Umbilical cord (tissue), 2 donors: ENCODE measurements around the gene SLC9A5. TPM values are rescaled to one million over a fixed set of nuclear protein-coding genes. Genes with fewer than 3 reads are reported as not detected.

ENCODE experiments used
- DNase-seq: peaks from one replicate; pipeline ENCODE4 v3.0.0-alpha.2; 2015; ENCODE audit warnings: low spot score
- total RNA-seq: library from RNA; depleted of rRNA; stranded (reverse); fragments of >200 nt; gene quantifications from one replicate; pipeline ENCODE4 v1.2.3, GENCODE V29; 2014; ENCODE audit warnings: low replicate concordance; ENCODE audit not compliant: insufficient read depth

SLC9A5 gene
- total RNA-seq, 1 donor from 2014 or later, result 1.2 TPM

DNA sequence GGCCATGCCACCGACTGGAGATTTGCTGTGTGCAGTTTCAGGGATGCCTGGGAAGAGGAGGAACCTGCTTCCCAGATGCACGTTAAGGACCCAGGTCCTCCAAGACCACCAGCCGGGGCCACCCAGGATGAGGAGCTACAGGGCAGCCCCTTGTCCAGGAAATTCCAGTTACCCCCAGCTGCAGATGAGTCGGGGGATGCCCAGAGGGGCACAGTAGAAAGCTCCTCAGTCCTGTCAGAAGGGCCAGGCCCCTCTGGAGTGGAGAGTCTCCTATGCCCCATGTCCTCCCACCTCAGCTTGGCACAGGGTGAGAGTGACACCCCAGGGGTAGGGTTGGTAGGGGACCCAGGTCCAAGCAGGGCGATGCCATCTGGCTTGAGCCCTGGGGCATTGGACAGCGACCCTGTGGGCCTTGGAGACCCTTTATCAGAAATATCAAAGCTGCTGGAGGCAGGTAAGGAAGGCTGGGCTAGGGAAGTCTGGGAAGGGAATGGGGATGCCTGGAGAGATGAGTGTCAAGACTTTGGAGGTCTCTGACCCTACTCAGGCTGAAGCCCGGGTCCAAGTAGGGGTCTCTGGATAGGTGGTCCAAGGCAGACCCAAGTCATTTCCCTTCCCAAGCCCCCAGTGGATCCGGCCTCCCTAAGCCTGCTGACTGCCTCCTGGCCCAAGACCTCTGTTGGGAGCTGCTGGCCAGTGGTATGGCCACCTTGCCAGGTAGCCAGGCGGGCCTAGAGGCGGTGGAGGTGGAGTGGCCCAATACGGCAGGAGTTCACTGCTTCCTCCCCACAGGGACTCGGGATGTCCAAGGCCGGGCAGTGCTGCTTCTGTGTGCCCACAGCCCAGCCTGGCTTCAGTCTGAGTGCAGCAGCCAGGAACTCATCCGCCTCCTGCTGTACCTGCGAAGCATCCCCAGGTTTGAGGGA is 31.6 kb downstream of the SLC9A5 start:
- no peak for DNase-seq

DNA sequence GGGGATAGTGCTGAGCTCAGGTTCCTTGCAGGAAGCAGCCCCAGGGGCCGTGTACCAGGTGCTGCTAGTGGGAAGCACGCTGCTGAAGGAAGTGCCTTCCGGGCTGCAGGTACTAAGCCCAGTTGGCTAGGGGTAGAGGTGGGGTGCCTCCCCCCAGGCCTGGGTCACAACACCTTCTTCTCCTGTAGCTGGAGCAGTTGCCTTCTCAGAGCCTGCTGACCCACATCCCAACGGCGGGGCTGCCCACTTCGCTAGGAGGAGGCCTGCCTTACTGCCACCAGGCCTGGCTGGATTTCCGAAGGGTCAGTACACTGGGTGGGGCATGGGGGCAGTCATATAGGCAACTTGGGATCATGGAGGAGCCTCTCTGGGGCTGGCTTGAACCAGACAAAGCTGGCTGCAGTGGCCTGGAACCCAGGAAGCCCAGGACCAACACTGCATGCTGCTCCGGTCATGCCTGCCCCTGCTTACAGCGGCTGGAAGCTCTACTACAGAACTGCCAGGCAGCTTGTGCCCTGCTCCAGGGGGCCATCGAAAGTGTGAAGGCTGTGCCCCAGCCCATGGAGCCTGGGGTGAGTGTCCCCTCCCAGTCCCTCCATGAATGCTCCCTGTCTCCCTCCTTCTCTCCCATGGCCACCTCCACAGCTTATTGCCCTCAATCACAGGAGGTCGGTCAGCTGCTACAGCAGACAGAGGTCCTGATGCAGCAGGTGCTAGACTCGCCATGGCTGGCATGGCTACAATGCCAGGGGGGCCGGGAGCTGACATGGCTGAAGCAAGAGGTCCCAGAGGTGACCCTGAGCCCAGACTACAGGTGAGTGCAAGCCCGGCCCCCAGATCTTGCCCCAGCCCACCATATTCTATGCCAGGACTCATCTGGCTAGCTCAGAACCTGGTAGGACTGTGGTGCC is 33.0 kb downstream of the SLC9A5 start:
- no peak for DNase-seq

DNA sequence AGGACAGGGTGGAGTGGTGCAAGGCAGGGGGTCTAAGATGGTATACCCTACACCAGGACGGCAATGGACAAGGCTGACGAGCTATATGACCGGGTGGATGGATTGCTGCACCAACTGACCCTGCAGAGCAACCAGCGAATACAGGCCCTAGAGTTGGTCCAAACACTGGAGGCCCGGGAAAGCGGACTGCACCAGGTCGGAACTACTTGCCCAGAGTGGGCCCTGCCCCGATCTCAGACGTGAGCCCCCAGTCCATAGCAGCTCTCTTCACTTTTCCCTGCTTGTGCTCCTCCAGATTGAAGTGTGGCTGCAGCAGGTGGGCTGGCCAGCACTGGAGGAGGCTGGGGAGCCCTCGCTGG is 33.6 kb downstream of the SLC9A5 start:
- no peak for DNase-seq

DNA sequence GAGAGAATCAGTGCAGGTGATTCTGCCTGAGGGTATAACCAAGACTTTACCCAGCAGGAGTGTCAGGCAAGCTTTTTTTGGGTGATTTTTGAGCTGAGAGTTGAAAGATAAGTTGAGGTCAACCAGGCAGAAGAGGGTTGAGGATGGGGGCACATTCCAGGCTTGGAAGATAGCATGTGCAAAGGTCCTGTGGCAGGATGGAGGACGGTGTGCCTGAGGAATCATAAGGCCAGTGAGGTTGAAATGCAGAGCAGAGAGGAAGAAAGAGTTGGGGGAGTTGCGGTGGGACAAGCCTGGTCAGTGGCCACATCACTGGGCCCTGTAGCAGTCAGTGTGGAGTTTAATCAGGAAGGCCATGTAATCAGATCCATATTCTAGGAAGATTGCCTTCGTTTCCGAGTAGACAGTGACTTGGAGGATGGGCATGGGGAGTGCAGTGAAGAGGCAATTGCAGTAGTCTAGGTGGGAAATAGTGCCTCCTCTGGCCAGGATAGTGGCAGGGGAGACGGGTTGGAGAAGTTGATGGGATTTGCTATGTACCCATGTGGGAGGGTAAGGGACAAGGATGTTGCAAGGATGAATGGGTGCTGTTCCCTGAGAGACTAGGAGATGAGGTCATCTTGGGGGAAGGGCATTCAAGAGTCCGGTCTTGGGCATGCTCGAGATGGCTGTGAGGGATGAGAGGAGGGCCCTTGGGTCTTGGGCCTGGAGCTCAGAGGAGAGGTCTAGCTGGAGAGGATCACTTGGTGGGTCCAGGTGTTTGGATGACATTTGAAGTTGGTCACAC is 34.5 kb downstream of the SLC9A5 start:
- no peak for DNase-seq

DNA sequence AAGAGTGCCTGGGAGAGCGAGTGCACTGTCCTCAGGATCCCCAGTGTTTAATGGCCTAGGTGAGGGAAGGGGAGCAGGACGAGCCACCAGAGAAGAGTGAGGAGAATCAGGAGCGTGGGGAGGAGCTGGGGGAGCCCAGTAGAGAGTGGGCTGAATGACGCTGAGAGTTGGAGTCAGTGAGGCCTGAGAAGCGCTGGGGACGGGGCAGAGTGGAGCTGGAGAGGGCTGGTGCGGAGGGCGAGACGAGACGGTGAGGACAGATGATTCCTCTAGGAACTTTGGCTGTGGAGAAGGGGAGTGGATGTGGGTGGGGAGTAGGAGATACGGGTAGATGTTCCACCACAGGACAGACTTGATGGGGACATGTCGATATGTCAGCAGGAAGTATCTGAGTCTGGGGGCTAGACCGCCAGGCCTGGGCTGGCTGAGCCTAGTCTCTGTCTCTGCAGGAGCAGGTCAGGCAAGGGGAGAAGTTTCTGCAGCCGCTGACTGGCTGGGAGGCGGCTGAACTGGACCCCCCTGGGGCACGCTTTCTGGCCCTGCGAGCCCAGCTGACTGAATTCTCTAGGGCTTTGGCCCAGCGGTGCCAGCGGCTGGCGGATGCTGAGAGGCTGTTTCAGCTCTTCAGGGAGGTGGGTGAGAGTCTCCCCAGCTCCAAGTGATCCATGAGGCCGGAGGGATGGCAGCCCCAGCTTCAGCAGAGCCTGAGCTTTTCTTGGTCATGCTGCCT is 35.2 kb downstream of the SLC9A5 start:
- DNase-seq, result no peak

DNA sequence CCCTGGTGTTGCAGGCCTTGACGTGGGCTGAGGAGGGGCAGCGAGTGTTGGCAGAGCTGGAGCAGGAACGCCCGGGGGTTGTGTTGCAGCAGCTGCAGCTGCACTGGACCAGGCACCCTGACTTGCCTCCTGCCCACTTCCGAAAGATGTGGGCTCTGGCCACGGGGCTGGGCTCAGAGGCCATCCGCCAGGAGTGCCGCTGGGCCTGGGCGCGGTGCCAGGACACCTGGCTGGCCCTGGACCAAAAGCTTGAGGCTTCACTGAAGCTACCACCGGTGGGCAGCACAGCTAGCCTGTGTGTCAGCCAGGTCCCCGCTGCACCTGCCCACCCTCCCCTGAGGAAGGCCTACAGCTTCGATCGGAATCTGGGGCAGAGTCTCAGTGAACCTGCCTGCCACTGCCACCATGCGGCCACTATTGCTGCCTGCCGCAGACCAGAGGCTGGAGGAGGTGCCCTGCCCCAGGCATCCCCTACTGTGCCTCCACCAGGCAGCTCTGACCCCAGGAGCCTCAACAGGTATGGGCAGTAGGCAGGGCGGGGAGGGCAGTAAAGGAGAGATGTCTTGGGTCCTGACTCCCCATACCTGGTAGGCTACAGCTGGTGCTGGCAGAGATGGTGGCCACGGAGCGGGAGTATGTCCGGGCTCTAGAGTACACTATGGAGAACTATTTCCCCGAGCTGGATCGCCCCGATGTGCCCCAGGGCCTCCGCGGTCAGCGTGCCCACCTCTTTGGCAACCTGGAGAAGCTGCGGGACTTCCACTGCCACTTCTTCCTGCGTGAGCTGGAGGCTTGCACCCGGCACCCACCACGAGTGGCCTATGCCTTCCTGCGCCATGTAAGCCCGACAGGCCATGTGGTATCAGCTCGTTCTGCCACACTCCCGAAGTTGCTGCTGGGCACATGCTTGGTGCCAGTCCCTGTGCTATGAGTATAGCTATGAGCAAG is 36.2 kb downstream of the SLC9A5 start:
- no peak for DNase-seq

DNA sequence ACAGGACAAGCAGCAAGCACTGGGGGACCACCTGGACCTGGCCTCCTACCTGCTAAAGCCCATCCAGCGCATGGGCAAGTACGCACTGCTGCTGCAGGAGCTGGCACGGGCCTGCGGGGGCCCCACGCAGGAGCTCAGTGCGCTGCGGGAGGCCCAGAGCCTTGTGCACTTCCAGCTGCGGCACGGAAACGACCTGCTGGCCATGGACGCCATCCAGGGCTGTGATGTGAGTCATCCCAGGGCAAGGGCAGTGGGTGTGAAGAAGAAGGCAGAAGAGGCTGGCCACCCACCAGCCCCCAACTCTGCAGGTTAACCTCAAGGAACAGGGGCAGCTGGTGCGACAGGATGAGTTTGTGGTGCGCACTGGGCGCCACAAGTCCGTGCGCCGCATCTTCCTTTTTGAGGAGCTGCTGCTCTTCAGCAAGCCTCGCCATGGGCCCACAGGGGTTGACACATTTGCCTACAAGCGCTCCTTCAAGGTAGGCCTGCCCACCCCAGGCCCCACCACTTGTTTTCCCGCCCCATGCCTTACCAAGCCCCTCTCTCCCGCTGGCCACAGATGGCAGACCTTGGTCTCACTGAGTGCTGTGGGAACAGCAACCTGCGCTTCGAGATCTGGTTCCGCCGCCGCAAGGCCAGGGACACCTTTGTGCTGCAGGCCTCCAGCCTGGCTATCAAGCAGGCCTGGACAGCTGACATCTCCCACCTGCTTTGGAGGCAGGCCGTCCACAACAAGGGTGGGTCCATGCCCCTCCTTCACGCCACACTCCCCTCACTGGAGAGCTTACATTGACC is 37.9 kb downstream of the SLC9A5 start:
- DNase-seq, result no peak

DNA sequence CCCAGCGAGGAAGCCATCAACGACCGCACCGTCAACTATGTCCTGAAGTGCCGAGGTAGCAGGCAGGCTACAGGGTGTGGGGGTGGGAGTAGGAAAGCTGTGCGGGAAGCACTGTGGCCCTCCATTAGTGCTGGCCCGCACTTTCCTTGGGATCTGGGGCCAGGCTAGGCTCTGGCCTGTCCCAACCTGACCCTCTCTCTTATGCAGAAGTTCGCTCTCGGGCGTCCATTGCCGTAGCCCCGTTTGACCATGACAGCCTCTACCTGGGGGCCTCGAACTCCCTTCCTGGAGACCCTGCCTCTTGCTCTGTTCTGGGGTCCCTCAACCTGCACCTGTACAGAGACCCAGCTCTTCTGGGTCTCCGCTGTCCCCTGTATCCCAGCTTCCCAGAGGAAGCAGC is 39.2 kb downstream of the SLC9A5 start:
- no peak for DNase-seq

DNA sequence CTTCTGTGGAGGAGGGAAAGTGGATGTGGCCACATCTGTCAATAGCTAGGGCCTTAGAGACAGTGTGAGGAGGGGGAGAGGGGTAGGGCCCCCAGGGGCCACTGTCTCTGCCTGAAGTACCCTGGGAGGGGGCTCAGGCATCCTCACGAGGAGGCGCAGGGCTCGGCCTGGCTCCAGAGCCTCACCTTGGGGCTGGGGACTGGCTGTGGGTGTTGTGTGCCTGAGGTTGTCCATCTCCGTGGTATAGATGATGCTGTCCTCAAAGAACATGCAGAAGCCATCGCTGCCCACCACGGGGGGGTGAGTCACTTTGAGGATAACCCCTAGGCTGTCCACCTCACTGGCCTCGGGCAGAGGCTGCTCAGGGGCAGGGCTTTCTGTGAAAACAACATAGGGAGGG is 42.7 kb downstream of the SLC9A5 start:
- no peak for DNase-seq

DNA sequence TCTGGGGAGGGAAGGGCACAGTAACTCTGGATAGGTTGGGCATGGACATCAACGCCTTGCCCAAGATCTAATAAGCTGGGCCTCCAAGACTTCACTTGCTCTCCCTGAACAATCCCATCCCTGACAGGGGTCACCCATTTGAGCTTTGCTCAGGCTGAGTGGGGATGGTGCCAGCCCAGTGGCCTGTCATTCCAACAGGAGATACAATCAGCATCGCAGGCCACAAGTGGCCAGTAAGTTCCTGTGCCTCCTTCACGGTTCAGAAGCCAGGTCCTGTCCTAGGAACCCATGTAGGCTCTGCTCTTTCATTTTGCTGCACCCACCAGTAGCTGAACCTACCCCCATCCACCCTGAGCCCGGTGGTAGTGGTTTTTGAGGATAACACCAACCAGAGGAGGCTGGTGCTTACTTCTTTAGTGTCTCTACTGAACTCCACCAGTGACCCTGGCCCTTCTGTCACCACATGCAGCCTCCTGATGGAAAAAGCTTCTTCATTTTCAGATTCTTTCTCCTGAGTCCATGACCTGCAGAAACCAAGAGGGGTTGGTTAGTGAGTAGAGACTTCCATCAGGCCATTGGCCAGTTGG is 45.5 kb downstream of the SLC9A5 start:
- DNase-seq, result no peak

DNA sequence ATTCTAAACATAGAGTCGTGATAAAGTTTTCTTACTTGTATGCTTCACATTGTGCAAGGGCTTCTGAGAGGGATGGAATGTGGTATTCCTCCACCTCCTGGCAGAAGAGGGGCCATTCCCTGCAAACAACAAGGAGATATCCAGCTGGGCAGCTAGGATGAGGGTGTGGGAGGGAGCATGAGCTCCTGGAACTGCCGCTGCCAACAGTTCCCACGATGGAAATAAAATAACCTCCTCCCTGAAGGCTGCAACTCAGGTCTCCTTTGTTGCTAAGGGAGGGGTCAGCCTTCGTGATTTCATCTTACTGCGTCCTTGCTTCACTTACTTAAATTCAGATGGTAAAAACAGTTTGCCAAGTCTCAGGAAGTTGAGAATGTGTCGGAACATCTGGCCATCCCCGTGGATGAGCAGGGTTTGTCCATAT is 46.2 kb downstream of the SLC9A5 start:
- DNase-seq, result peak; percentile 55

DNA sequence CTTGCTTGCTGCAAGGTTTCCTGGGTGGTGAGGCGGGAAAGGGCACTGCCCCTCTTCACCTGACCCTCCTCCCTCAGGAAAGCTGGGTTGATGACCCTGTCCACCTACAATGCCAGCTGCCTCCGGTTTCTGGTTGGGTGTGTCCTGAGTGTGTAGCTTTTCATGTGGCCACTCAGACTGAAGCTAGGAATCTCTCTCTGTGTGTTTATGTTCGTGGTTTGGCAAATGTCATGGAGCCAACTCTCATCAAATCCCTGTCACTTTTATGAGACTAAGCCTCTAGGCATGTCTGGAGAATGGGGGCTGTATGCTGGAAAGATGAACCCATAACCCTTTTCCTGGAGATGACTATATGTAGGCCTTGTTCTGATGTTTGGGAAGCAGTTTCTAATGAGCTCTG is 47.6 kb downstream of the SLC9A5 start:
- DNase-seq, result peak; percentile 24

DNA sequence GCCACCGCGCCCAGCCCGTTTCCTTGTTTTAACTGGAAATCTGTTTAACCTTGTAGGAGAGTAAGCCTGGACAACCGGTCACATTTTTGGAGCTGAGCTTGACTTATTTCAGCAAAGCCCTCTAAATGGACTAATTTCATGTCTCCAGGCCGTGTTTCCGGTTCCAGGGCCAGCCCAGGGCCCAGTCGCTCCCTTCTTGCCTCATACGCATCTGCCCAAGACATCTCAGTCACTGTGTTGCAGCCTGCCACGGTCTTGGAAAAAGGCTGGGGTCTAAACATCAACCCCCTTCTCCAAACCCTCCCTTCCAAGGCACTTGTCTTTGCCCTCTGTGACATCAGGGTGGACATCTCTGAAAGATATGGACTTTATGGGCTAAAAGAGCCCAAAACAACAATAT is 49.5 kb downstream of the SLC9A5 start:
- no peak for DNase-seq

DNA sequence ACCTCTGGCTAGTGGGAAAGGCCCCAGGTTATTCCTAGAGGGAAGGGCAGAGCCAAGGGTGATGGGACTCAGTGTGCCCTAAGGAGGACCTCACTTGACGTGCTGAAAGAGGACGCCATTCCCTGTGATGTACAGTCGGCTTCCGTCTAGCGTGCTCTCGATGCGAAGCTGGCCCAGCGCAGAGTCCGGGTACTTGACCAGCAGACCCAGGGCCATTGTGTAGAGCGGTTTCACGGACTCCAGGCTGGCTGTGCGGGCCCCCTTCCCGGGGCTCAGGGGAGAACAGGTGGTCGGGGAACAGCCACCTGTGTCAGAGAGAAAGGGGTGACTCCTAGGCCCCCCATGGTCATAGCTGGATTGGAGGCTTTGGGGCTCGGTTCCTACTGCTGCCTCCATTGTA is 50.5 kb downstream of the SLC9A5 start:
- DNase-seq, result no peak

DNA sequence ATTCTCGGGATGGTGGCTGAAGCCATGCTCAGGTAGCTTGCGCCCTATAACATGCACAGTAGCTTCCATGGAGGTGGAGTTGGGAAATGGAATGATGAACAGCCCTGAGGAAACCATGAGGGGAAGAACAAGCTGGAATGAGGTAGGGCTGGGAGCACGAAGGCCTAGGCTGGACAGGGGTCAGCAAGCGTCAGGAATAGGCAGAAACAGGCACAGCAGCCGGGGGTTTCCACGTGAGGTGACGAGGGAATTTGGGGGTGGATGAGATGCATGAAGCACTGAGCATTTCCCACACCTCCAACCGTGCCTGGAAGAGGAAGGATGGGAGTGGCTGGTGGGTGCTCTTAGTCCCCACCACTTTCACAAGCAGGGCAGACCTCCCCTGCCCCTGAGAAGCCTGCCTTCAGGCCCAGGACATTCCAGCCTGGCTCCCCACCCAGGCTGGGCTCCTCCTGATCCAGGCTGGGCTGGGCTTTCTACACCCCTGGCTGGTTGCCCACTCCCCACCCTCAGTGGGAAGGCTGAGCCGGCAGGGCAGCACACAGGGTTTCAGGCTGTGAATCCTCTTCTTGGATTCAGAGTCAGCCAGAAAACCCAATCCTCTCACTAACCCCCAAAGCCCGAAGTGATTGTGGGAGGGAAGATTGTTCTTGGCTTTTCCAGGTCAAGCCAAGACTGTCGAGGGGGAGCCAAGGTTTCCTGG is 52.5 kb downstream of the SLC9A5 start:
- DNase-seq, result peak; percentile 93

DNA sequence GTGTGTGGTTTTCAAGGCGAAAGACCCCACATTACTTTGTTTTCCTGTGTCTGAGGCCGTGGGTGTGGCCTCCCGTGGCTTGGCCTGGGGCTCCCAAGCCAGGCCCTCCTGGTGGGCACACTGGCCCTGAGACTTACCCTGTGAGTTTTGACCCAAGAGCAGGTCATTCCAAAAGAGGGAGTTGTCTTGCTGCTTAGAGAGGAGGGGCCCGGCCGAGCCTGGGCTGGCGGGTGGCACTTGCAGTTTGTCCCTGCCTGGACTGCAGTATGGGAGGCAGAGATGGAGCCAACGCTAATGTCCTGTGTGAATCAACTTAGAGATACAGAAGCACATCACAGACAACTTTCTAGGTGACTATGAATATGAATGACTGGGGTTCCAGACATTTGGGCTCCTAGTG is 53.3 kb downstream of the SLC9A5 start:
- no peak for DNase-seq

DNA sequence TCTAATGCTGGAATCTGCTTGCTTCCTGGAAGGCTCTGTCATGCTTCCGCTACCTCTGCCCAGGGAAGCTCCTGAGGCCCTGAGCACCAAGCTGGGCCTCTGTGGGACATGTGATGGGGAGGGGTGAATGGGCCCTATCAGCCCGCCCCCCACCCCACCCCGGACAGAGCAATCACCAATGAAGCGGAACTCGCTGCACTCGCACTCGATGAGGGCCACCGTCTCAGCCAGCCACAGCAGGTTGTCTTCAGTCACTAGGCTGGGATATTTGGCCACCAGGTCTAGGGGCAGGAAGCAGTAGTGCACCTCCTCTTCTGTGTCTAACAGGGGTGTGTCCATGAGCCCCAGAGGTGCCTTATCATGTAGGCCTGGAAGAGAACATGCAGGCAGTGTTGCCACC is 54.2 kb downstream of the SLC9A5 start:
- no peak for DNase-seq

DNA sequence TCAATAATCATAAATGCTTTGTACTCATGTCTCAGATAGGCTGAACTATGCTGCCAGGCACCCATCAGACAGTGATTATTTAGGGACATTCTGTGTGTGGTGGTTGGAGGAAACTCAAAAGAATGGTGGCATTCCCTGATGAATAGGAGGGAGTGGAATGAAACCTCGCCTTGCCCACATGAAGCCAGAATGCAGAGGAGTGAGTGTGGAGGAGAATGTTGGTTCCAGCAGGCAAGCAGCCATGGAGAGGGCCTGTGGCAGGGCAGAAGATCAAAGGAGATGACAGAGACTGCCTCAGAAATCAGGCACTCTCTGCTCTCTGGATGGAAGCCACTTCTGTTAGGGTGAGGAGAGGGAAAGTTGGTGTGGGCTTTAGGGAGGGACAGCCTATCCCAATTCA is 55.2 kb downstream of the SLC9A5 start:
- DNase-seq, result no peak
